T-helper 2 cell treated with Interferon-gamma antibody and Interleukin-4, amounts not matched to agents 100 ng/mL and 5 ng/mL, for 36 hours (primary cell): ENCODE data around the gene NR2F1. TPM values are rescaled to one million over a fixed set of nuclear protein-coding genes. Genes with fewer than 3 reads are reported as not detected.

ENCODE experiments used
- intact Hi-C: fragments of 100-400 bp; cut with micrococcal nuclease; formaldehyde crosslinking; loops from one replicate; pipeline ENCODE4 v1.15.1; 2023
- total RNA-seq: library from RNA; stranded (reverse); gene quantifications from 2 replicates; pipeline ENCODE4 v1.2.3, GENCODE V29; 2022

The NR2F1 gene
- total RNA-seq, 1 donor from 2014 or later: not detected

GRCh38 chr5:93626801-93627200 lies 43.8 kb downstream of the NR2F1 start:
- intact Hi-C loops: no loop called here

DNA sequence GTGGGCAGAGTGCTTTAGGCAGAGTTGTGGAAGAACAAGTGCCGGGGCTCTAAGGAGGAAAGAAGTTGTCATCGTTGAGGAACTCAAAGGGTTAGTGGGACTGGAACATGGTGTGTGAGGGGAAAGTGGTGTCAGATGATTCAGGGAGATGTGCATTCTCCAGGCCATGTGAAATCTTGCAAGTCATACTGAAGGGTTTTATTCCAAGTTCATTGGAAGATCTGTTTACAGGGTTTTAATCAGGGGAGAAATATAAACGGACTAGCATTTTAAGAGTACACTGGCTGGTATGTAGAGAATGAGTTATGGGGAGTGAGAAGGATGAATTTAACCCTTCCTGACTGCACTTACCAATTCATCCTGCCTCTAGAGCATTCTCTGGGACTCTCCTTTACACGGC lies 49.3 kb downstream of the NR2F1 start:
- intact Hi-C loops: no loop called here

GRCh38 chr5:93635991-93636390 lies 53.0 kb downstream of the NR2F1 start:
- intact Hi-C loops: no loop called here

DNA sequence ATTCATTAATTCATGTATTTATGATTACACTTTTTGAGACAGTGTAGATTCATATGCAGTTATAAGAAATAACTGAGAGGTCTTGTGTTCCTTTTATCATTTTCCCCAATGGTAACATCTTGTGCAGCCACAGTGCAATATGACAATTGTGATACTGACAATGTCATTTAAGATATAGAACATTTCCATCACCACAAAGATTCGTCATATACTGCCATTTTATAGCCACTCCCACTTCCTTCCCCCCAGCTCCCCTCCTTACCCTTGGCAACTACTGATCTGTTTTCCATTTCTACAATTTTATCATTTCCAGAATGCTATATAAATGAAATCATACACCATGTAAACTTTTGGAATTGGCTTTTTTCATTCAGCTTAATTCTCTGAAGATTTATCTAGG lies 53.8 kb downstream of the NR2F1 start:
- intact Hi-C loops: no loop called here

- intact Hi-C loops: no loop called here
These were observed 54.7 kb downstream of the NR2F1 start for GRCh38 chr5:93637697-93638096.

GRCh38 chr5:93642526-93642925 lies 59.5 kb downstream of the NR2F1 start:
- intact Hi-C loops: no loop called here

Other genes starting within 250 kb of the NR2F1 start
- not detected in 2 replicates for gene NR2F1-AS1, start 2.0 kb upstream of the NR2F1 start, total RNA-seq
- 1.3 and 1.7 TPM in 2 replicates for gene POU5F2, start 158.4 kb downstream of the NR2F1 start, total RNA-seq